GM23338 (cell line): Measurements from ENCODE around the gene STYK1. TPM values are rescaled to one million over a fixed set of nuclear protein-coding genes. Genes with fewer than 3 reads are reported as not detected.

Experiments
- ATAC-seq: fragments of 200-7000 bp; cut with Tn5 transposase; 3 replicates; pipeline ENCODE4 v1.9.1; 2020
- DNase-seq: peaks from one replicate; pipeline ENCODE4 v3.0.0-alpha.2; 2015; ENCODE audit warnings: low spot score
- H2AFZ ChIP-seq: fragments of 200-600 bp; sonication (generic); 2 replicates; pipeline ENCODE4 v1.8.0; 2016; ENCODE audit warnings: antibody characterized with exemption, mild to moderate bottlenecking, moderate library complexity
- H3F3A ChIP-seq: fragments of 200-600 bp; sonication (generic); replicated peaks from 2 replicates; pipeline ENCODE4 v1.8.0; 2017; ENCODE audit warnings: antibody characterized with exemption, mixed run types, low read depth
- H3K27ac ChIP-seq: fragments of 200-600 bp; sonication (generic); 2 replicates; pipeline ENCODE4 v1.6.1; 2016; ENCODE audit warnings: low read depth
- H3K27me3 ChIP-seq: fragments of 200-600 bp; sonication (generic); 2 replicates; pipeline ENCODE4 v1.8.0; 2016; ENCODE audit warnings: mild to moderate bottlenecking, mixed run types, moderate library complexity; ENCODE audit not compliant: insufficient read depth
- H3K36me3 ChIP-seq: fragments of 200-600 bp; sonication (generic); 2 replicates; pipeline ENCODE4 v1.8.0; 2016; ENCODE audit warnings: mild to moderate bottlenecking; ENCODE audit not compliant: insufficient read depth
- H3K4me1 ChIP-seq: fragments of 200-600 bp; sonication (generic); 2 replicates; pipeline ENCODE4 v1.8.0; 2016; ENCODE audit warnings: mild to moderate bottlenecking, moderate library complexity; ENCODE audit not compliant: insufficient read depth
- H3K4me2 ChIP-seq: fragments of 200-600 bp; sonication (generic); 2 replicates; pipeline ENCODE4 v1.7.1; 2017; ENCODE audit warnings: mixed run types
- H3K4me3 ChIP-seq: fragments of 200-600 bp; sonication (generic); 2 replicates; pipeline ENCODE4 v1.6.1; 2016; ENCODE audit warnings: mixed run types
- H3K79me2 ChIP-seq: fragments of 200-600 bp; sonication (generic); replicated peaks from 2 replicates; pipeline ENCODE4 v1.8.0; 2017; ENCODE audit warnings: mild to moderate bottlenecking; ENCODE audit not compliant: insufficient read depth
- H3K9me2 ChIP-seq: fragments of 200-600 bp; sonication (generic); 2 replicates; pipeline ENCODE4 v1.8.0; 2017; ENCODE audit not compliant: insufficient read depth
- H4K20me1 ChIP-seq: fragments of 200-600 bp; sonication (generic); replicated peaks from 2 replicates; pipeline ENCODE4 v1.8.0; 2017; ENCODE audit warnings: mild to moderate bottlenecking; ENCODE audit not compliant: insufficient read depth
- H3K27ac Mint-ChIP-seq: 2 replicates; pipeline ENCODE4 v1.8.0; 2020; ENCODE audit warnings: inconsistent platforms, mild to moderate bottlenecking, moderate library complexity, mixed read lengths
- H3K27me3 Mint-ChIP-seq: 3 replicates; pipeline ENCODE4 v1.8.0; 2022; ENCODE audit warnings: low read depth, mild to moderate bottlenecking, moderate library complexity, mixed read lengths, inconsistent platforms; ENCODE audit not compliant: insufficient read depth, poor library complexity
- H3K36me3 Mint-ChIP-seq: 3 replicates; pipeline ENCODE4 v1.8.0; 2021; ENCODE audit warnings: low read depth, mild to moderate bottlenecking, inconsistent platforms, moderate library complexity, mixed read lengths
- H3K4me1 Mint-ChIP-seq: 3 replicates; pipeline ENCODE4 v1.8.0; 2020; ENCODE audit warnings: mild to moderate bottlenecking, inconsistent platforms, mixed read lengths
- H3K4me3 Mint-ChIP-seq: 3 replicates; pipeline ENCODE4 v1.8.0; 2021; ENCODE audit warnings: moderate library complexity, mild to moderate bottlenecking, inconsistent platforms, mixed read lengths
- H3K9me3 Mint-ChIP-seq: 3 replicates; pipeline ENCODE4 v1.8.0; 2020; ENCODE audit warnings: moderate library complexity, mild to moderate bottlenecking, inconsistent platforms, mixed read lengths
- CREB1 ChIP-seq: fragments of 250-450 bp; sonication (Bioruptor Pico); IDR thresholded peaks from 2 replicates; pipeline ENCODE4 v1.5.0; 2020; ENCODE audit warnings: low read depth, mild to moderate bottlenecking, moderate library complexity
- CTCF ChIP-seq, 2 experiments: fragments of 200-600 bp in 1 of 2; sonication (generic) in 1 of 2; conservative IDR thresholded peaks; 2 replicates each; pipeline versions ENCODE4 v1.5.1 to v1.6.1; 2016 to 2017; ENCODE audit warnings: antibody characterized with exemption in 2 of 2, low read depth in 2 of 2, mild to moderate bottlenecking in 2 of 2, moderate library complexity in 1 of 2
- ETS1 ChIP-seq: IDR thresholded peaks from 2 replicates; pipeline ENCODE4 v1.6.1; 2016; ENCODE audit warnings: antibody characterized with exemption
- EZH2phosphoT487 ChIP-seq: fragments of 200-600 bp; sonication (generic); IDR thresholded peaks from one replicate; pipeline ENCODE4 v1.8.1; 2018; ENCODE audit warnings: antibody characterized with exemption; ENCODE audit not compliant: unreplicated experiment
- JUNB ChIP-seq: IDR thresholded peaks from one replicate; pipeline ENCODE4 v1.6.1; 2016; ENCODE audit warnings: antibody characterized with exemption; ENCODE audit not compliant: unreplicated experiment
- NANOG ChIP-seq: IDR thresholded peaks from 2 replicates; pipeline ENCODE4 v1.6.1; 2016; ENCODE audit warnings: antibody characterized with exemption, borderline replicate concordance
- POLR2AphosphoS5 ChIP-seq: IDR thresholded peaks from 2 replicates; pipeline ENCODE4 v1.6.1; 2016; ENCODE audit warnings: antibody characterized with exemption, low read depth
- REST ChIP-seq: IDR thresholded peaks from one replicate; pipeline ENCODE4 v1.6.1; 2018; ENCODE audit warnings: antibody characterized with exemption; ENCODE audit not compliant: unreplicated experiment
- STAT1 ChIP-seq: IDR thresholded peaks from one replicate; pipeline ENCODE4 v1.6.1; 2016; ENCODE audit warnings: antibody characterized with exemption; ENCODE audit not compliant: unreplicated experiment
- ZNF114 ChIP-seq: fragments of 250-450 bp; sonication (Bioruptor Pico); IDR thresholded peaks from 2 replicates; pipeline ENCODE4 v1.5.0; 2020; ENCODE audit warnings: mild to moderate bottlenecking, moderate library complexity
- ZNF331 ChIP-seq: fragments of 250-450 bp; sonication (Bioruptor Pico); IDR thresholded peaks from 2 replicates; pipeline ENCODE4 v1.5.0; 2020; ENCODE audit warnings: low read depth, mild to moderate bottlenecking, moderate library complexity
- polyA plus RNA-seq: library from polyadenylated mRNA; unstranded; fragments of >200 nt; fragmentation: Nextera tagmentation; extraction: Ambion mirVana; gene quantifications from 2 replicates; pipeline ENCODE4 v1.2.1, GENCODE V29; 2016
- total RNA-seq: library from RNA; depleted of rRNA; stranded (reverse); fragments of >200 nt; shearing (Covaris generic); gene quantifications from 2 replicates; pipeline ENCODE4 v1.2.3, GENCODE V29; 2014

STYK1 gene
- total and polyA plus RNA-seq, 2 experiments from 2014 or later: 1.2 to 1.8 TPM

GRCh38 chr12:10641735-10642500, 31.9 kb downstream of the STYK1 start (continued):
- TF ChIP-seq CTCF (conservative IDR thresholded peaks at IDR 0.05; ENCODE audit: low read depth in 2 of 2): no peak
- TF ChIP-seq NANOG: no peak
- TF ChIP-seq REST: no peak
- TF ChIP-seq ETS1: no peak
- TF ChIP-seq CREB1 (CRISPR knock-in tag): no peak
- TF ChIP-seq EZH2phosphoT487: no peak
- no peak for TF ChIP-seq ZNF114 (CRISPR knock-in tag)
- TF ChIP-seq STAT1: no peak
- TF ChIP-seq JUNB: no peak
- no peak for TF ChIP-seq POLR2AphosphoS5

- H3K27me3 ChIP-seq: no peaks in the 10 kb centered on the region
- H4K20me1 ChIP-seq: no peaks in the 10 kb centered on the region
- TF ChIP-seq EZH2phosphoT487 (no peak), REST (no peak), CREB1 (CRISPR knock-in tag) (no peak), ZNF331 (CRISPR knock-in tag) (no peak), NANOG (no peak), POLR2AphosphoS5 (no peak), JUNB (no peak)
- no peak overlapping the region for H3K4me2 ChIP-seq
- ATAC-seq (no peak), DNase-seq (no peak)
- no peaks in the 10 kb centered on the region for H3K79me2 ChIP-seq
- H3K4me3 ChIP-seq: no peak overlapping the region
- no peaks in the 10 kb centered on the region for H3K36me3 ChIP-seq
- no peaks in the 10 kb centered on the region for H3K27me3 Mint-ChIP-seq
- no peak overlapping the region for H3K4me3 Mint-ChIP-seq
- no peaks in the 10 kb centered on the region for H3K9me3 Mint-ChIP-seq
- no peak overlapping the region for H3K27ac Mint-ChIP-seq
- peaks cover 10% of the 10 kb centered on the region; the same call in 2 of the 3 replicates for H3K4me1 Mint-ChIP-seq
- no peak overlapping the region for H2AFZ ChIP-seq
- no peak overlapping the region for H3K27ac ChIP-seq
- H3F3A ChIP-seq: no peaks in the 10 kb centered on the region
- H3K36me3 Mint-ChIP-seq: no peaks in the 10 kb centered on the region
- peaks cover 9% of the 10 kb centered on the region for H3K4me1 ChIP-seq
- no peaks in the 10 kb centered on the region for H3K9me2 ChIP-seq
Observed at GRCh38 chr12:10638728-10639127, 35.1 kb downstream of the STYK1 start.
